ENCODE measurements around the gene CLPTM1. TPM values are rescaled to one million over a fixed set of nuclear protein-coding genes. Genes with fewer than 3 reads are reported as not detected.
"Not testable (repeated sequence)": the region's sequence is repeated elsewhere in the genome, so short reads cannot be mapped to it uniquely, and the experiment has no call there.

Gene CLPTM1
- total RNA-seq, 4 donors from 2014 or later = 86.2 to 137 (median 97.5) TPM

- Histone ChIP-seq H3K4me1 (peaks cover 54% of the 10 kb centered on the region), H3K36me3 (peaks cover 8% of the 10 kb centered on the region), H3K27me3 (peaks cover 9% of the 10 kb centered on the region), H3K9me3 (no peaks in the 10 kb centered on the region), H3K27ac (no peak overlapping the region), H3K4me3 (no peak overlapping the region)
- 94% methylated on average over 22 of the region's 44 CpGs for WGBS
- DNase-seq (ENCODE audit: low spot score in 2 of 2) = no peak
- TF ChIP-seq CTCF (IDR thresholded peaks at IDR 0.05) (no peak), EP300 (IDR thresholded peaks at IDR 0.05) (no peak), POLR2A (IDR thresholded peaks at IDR 0.05) (no peak), POLR2AphosphoS5 (IDR thresholded peaks at IDR 0.05) (no peak)
Observed at GRCh38 chr19:44908836-44909261, 46.3 kb upstream of the CLPTM1 start.

GRCh38 chr19:44909775-44910174, 45.4 kb upstream of the CLPTM1 start:
- peaks cover 8% of the 10 kb centered on the region for H3K36me3 ChIP-seq
- H3K27me3 ChIP-seq = peaks cover 7% of the 10 kb centered on the region
- no peak for TF ChIP-seq POLR2AphosphoS5 (IDR thresholded peaks at IDR 0.05)
- DNase-seq (ENCODE audit: low spot score in 2 of 2) = no peak
- H3K4me3 ChIP-seq = no peak overlapping the region
- no peaks in the 10 kb centered on the region for H3K9me3 ChIP-seq
- WGBS = 82% methylated on average over 4 of the region's 5 CpGs
- no peak overlapping the region for H3K27ac ChIP-seq
- peaks cover 56% of the 10 kb centered on the region for H3K4me1 ChIP-seq

GRCh38 chr19:44911896-44912295, 43.3 kb upstream of the CLPTM1 start:
- WGBS = 100% methylated on average over 5 of the region's 6 CpGs
- not testable (repeated sequence) for H3K9me3 ChIP-seq; DNase-seq (ENCODE audit: low spot score in 2 of 2); H3K27me3 ChIP-seq; H3K4me3 ChIP-seq; H3K36me3 ChIP-seq
- H3K4me1 ChIP-seq = peaks cover 46% of the 10 kb centered on the region
- peak overlapping the region; percentile 14 for H3K27ac ChIP-seq

- Histone ChIP-seq H3K9me3 (no peaks in the 10 kb centered on the region), H3K27ac (no peak overlapping the region), H3K4me1 (peaks cover 40% of the 10 kb centered on the region), H3K4me3 (no peak overlapping the region), H3K36me3 (peaks cover 8% of the 10 kb centered on the region), H3K27me3 (no peaks in the 10 kb centered on the region)
- DNase-seq (ENCODE audit: low spot score in 2 of 2) = no peak
- TF ChIP-seq POLR2AphosphoS5 (IDR thresholded peaks at IDR 0.05) (no peak), CTCF (IDR thresholded peaks at IDR 0.05) (no peak), EP300 (IDR thresholded peaks at IDR 0.05) (no peak), POLR2A (IDR thresholded peaks at IDR 0.05) (no peak)
- WGBS = 48% methylated on average over 3 of the region's 6 CpGs
Observed at GRCh38 chr19:44912854-44913253, 42.3 kb upstream of the CLPTM1 start.

- not testable (repeated sequence) for H3K9me3 ChIP-seq; H3K27ac ChIP-seq; H3K27me3 ChIP-seq; DNase-seq (ENCODE audit: low spot score in 2 of 2); H3K36me3 ChIP-seq; H3K4me3 ChIP-seq
- H3K4me1 ChIP-seq = peaks cover 40% of the 10 kb centered on the region
- WGBS = 61% methylated on average over 23 of the region's 23 CpGs
Observed at GRCh38 chr19:44913512-44914432, 41.4 kb upstream of the CLPTM1 start.

GRCh38 chr19:44914433-44915206, 40.6 kb upstream of the CLPTM1 start, which contains the start of gene APOC1:
APOC1 (plus strand) TSS chr19:44914608; CDS start chr19:44914892, 284 bp downstream.
- WGBS = 12% methylated on average over 25 of the region's 28 CpGs
- peaks cover 39% of the 10 kb centered on the region for H3K4me1 ChIP-seq
- peak within 1 kb of the TSS; percentile 48 for H3K4me3 ChIP-seq
- DNase-seq (ENCODE audit: low spot score in 2 of 2) = peak; percentile 92 to 93
- not testable (repeated sequence) for H3K36me3 ChIP-seq, H3K9me3 ChIP-seq, H3K27me3 ChIP-seq
- peak within 1 kb of the TSS; percentile 23 for H3K27ac ChIP-seq

- WGBS = 75% methylated on average over 8 of the region's 8 CpGs
- H3K36me3 ChIP-seq = no peaks in the 10 kb centered on the region
- H3K4me3 ChIP-seq = no peak overlapping the region
- peaks cover 29% of the 10 kb centered on the region for H3K4me1 ChIP-seq
- no peak for DNase-seq (ENCODE audit: low spot score in 2 of 2)
- H3K27ac ChIP-seq = no peak overlapping the region
- no peaks in the 10 kb centered on the region for H3K9me3 ChIP-seq
- no peaks in the 10 kb centered on the region for H3K27me3 ChIP-seq
- TF ChIP-seq POLR2AphosphoS5 (IDR thresholded peaks at IDR 0.05) (no peak), POLR2A (IDR thresholded peaks at IDR 0.05) (no peak), EP300 (IDR thresholded peaks at IDR 0.05) (no peak), CTCF (IDR thresholded peaks at IDR 0.05) (no peak)
Observed at GRCh38 chr19:44924243-44924725, 30.9 kb upstream of the CLPTM1 start.

Measured in suprapubic skin (tissue), 4 donors.